NT2/D1 (cell line): ENCODE measurements around the gene SCUBE3.

Experiments
- SUZ12 ChIP-seq: IDR thresholded peaks from 2 replicates; pipeline ENCODE4 v1.6.1; 2011; ENCODE audit not compliant: insufficient read length, insufficient read depth; ENCODE audit errors: extremely low read depth
- ZNF274 ChIP-seq: IDR thresholded peaks from 2 replicates; pipeline ENCODE4 v1.6.1; 2011; ENCODE audit warnings: mild to moderate bottlenecking, low read depth, low read length

DNA sequence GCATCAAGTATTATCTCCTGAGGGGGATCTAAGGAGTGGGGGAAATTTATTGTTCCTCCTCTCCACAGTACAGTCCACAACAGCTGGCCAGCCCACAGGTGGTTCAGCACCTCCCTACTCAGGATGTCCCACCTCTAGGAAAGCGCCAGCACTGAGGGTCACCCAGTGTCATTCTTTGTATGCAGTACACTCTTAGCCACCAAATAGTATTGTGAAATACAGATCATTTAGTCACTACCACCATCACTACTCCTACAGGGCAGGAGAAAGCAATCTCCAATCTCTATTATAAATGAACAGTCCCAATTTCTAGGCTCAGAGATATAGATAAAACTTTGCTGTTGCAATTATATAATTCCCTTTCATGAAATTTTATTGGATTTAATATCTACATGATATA, 39.5 kb downstream of the SCUBE3 start:
- TF ChIP-seq SUZ12: no peak
- TF ChIP-seq ZNF274: no peak
